Colonic mucosa (tissue), 4 donors: ENCODE results near the gene TAF12. TPM values are rescaled to one million over a fixed set of nuclear protein-coding genes. Genes with fewer than 3 reads are reported as not detected.

Experiments used
- DNase-seq: peaks from one replicate; pipeline ENCODE4 v3.0.0-alpha.2; 2020
- H3K27ac ChIP-seq: fragments of 200-600 bp; one replicate; pipeline ENCODE4 v1.8.0; 2021
- H3K27me3 ChIP-seq: fragments of 200-600 bp; one replicate; pipeline ENCODE4 v1.8.0; 2021
- H3K36me3 ChIP-seq: fragments of 200-600 bp; one replicate; pipeline ENCODE4 v1.8.0; 2021
- H3K4me1 ChIP-seq: fragments of 200-600 bp; one replicate; pipeline ENCODE4 v1.8.0; 2021; ENCODE audit warnings: mild to moderate bottlenecking
- H3K4me3 ChIP-seq: fragments of 200-600 bp; one replicate; pipeline ENCODE4 v1.8.0; 2021
- H3K9ac ChIP-seq, 2 donors: one replicate each; pipeline ENCODE4 v1.7.0; 2013; ENCODE audit warnings: control low read depth in 2 of 2, low read depth in 2 of 2, low read length in 2 of 2
- H3K9me3 ChIP-seq: fragments of 200-600 bp; one replicate; pipeline ENCODE4 v1.8.0; 2021
- CTCF ChIP-seq: fragments of 200-600 bp; IDR thresholded peaks from one replicate; pipeline ENCODE4 v1.8.0; 2022; ENCODE audit warnings: antibody characterized with exemption, mild to moderate bottlenecking
- intact Hi-C: fragments of 100-400 bp; cut with DNase I; formaldehyde crosslinking; loops from one replicate; pipeline ENCODE4 v1.14.1; 2022
- total RNA-seq, 2 donors: library from RNA; stranded (reverse); fragmentation: NEBNext Ultra II Directional in 1 of 2; extraction: Animal tissue kit (Norgen Biotek cat#: 25700) in 1 of 2; gene quantifications; one replicate each; pipeline ENCODE4 v1.2.1, GENCODE V29; 2021
- donor health status: healthy.
- donor health status: DM: no; HTN: no; CAD: no.
- donor health status: DM: no; HTN: no; CAD: no.

Gene TAF12
- total RNA-seq, 2 donors from 2014 or later = 14.5 to 16.9 TPM

GRCh38 chr1:28564310-28564709 lies 78.6 kb downstream of the TAF12 start:
- no peak for TF ChIP-seq CTCF
- H3K27me3 ChIP-seq = no peaks in the 10 kb centered on the region
- no peak overlapping the region for H3K9ac ChIP-seq
- no peaks in the 10 kb centered on the region for H3K9me3 ChIP-seq
- H3K4me1 ChIP-seq = no peaks in the 10 kb centered on the region
- no peak for DNase-seq
- intact Hi-C loops = no loop called here
- H3K27ac ChIP-seq = no peak overlapping the region
- H3K36me3 ChIP-seq = no peaks in the 10 kb centered on the region
- H3K4me3 ChIP-seq = no peak overlapping the region

GRCh38 chr1:28560886-28561285 lies 82.0 kb downstream of the TAF12 start:
- Histone ChIP-seq H3K27me3 (no peaks in the 10 kb centered on the region), H3K27ac (no peak overlapping the region), H3K36me3 (no peaks in the 10 kb centered on the region), H3K4me3 (no peak overlapping the region), H3K9ac (no peak overlapping the region), H3K4me1 (no peaks in the 10 kb centered on the region), H3K9me3 (no peaks in the 10 kb centered on the region)
- no peak for DNase-seq
- no peak for TF ChIP-seq CTCF
- intact Hi-C loops = no loop called here

Other genes with a start within 250 kb of the TAF12 start
- 100 to 1,000 TPM in 1 of 2 donors, 10 to 100 TPM in 1; 29.9 to 101 TPM for gene RCC1, start 137.0 kb downstream of the TAF12 start, total RNA-seq
- gene TRNAU1AP, start 90.0 kb downstream of the TAF12 start, total RNA-seq = 10 to 100 TPM; 22.1 to 28.6 TPM
- gene RAB42, start 50.8 kb downstream of the TAF12 start, total RNA-seq = 1 to 10 TPM in 1 of 2 donors, under 1 TPM in 1; 0.99 to 2.3 TPM
- gene RNU11, start 5.5 kb upstream of the TAF12 start, total RNA-seq = not detected
- 10 to 100 TPM; 14.0 to 14.9 TPM for gene GMEB1, start 25.7 kb upstream of the TAF12 start, total RNA-seq
- 10 to 100 TPM; 59.0 to 71.7 TPM for gene YTHDF2, start 93.9 kb upstream of the TAF12 start, total RNA-seq
- under 1 TPM; 0.12 to 0.16 TPM for gene OPRD1, start 169.1 kb upstream of the TAF12 start, total RNA-seq